ENCODE results near the gene CCDC154.

CCDC154 gene

DNA sequence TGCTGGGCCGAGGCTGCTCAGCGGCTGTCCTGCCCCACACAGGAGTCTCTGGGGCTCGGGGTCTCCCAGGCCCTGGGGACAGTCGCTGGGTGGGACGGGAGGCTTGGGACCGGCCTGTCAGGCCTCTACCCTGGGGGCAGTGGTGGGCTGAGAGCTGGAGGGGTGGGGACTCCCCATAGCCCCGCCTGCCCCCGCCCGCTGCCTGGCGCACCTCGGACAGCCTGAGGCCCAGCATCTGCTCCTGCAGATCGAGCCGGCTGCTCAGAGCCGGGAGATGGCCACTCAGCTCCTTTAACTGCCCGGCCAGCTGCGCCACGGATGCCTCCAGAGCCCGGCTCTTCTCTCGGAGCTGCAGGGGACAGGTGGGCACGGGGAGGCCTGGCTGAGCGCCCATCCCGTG is 6.8 kb downstream of the CCDC154 start:
- no peak for DNase-seq

- DNase-seq: no peak
Measured at GRCh38 chr16:1436731-1437355, 7.5 kb downstream of the CCDC154 start.

GRCh38 chr16:1435921-1436697 is 8.2 kb downstream of the CCDC154 start:
- DNase-seq: no peak

GRCh38 chr16:1434644-1435592 is 9.4 kb downstream of the CCDC154 start:
- DNase-seq: no peak

DNA sequence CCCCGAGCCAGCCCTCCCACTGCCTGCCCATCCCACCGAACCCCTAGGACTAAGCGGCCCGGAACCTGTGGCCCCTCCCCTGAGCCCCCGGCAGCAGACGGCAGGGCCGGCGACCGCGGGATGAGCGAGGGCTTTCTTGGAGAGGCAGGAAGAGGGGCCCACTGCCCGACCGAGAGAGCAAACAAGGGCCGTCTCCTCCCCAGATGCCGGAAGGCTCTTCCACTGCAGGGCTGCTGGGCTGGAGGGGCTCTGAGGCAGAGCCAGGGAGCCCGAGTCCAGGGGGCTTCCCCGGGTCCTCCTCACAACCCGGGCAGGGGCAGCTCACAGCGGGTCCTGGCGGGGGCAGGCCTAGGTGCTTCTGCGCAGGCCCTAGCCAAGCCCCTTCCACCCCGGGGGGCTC is 10.6 kb downstream of the CCDC154 start:
- no peak for DNase-seq

GRCh38 chr16:1433263-1433560 is 11.1 kb downstream of the CCDC154 start:
- DNase-seq: no peak

GRCh38 chr16:1432388-1433262 is 11.7 kb downstream of the CCDC154 start:
- DNase-seq: no peak

GRCh38 chr16:1431497-1432270 is 12.7 kb downstream of the CCDC154 start:
- DNase-seq: no peak

- no peak for DNase-seq
Measured at GRCh38 chr16:1430759-1431496, 13.4 kb downstream of the CCDC154 start, which contains the start of gene PERCC1. TSS of gene PERCC1 (plus strand) at chr16:1431078. CDS start at chr16:1432594, 1,516 bp downstream.

- DNase-seq: no peak
Measured at GRCh38 chr16:1430214-1430758, 14.1 kb downstream of the CCDC154 start.

- DNase-seq: no peak
Measured at GRCh38 chr16:1429631-1430030, 14.7 kb downstream of the CCDC154 start.

DNA sequence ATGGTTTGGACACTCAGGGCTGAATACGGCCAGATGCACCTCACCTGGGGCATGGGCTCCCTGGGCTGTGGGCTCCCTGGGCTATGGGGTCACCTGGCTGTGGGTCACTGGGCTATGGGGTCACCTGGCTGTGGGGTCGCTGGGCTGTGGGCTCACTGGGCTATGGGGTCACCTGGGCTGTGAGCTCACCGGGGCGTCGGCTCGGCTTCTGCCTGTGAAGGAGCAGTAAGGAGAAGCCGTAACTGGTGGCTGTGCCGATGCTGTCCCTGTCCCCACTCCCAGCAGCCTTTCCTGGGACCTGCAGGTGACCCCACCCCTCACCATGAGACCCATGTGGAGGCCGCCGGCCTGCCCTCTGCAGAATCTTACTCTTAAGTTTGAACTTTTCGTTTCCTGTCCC is 15.3 kb downstream of the CCDC154 start:
- DNase-seq: no peak

DNA sequence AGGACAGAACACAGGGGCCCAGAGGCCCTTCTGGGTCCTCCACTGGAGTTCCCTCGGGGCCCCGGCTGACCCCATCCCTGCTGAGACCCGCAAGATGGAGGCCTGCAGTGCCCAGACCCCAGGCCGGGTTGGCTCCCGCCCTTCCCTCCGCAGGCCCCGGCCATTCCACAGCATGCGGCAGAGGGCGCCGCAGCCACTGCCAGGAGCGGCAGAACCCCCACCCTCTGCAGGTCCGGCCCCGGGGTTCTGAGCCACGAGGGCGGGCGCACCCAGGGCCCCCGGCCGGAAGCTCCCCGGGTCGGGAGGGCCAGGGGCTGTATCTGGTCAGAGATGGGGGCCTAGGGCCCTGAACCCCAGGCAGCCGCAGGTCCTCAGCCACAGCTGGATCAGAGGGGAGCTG is 15.8 kb downstream of the CCDC154 start:
- no peak for DNase-seq

DNA sequence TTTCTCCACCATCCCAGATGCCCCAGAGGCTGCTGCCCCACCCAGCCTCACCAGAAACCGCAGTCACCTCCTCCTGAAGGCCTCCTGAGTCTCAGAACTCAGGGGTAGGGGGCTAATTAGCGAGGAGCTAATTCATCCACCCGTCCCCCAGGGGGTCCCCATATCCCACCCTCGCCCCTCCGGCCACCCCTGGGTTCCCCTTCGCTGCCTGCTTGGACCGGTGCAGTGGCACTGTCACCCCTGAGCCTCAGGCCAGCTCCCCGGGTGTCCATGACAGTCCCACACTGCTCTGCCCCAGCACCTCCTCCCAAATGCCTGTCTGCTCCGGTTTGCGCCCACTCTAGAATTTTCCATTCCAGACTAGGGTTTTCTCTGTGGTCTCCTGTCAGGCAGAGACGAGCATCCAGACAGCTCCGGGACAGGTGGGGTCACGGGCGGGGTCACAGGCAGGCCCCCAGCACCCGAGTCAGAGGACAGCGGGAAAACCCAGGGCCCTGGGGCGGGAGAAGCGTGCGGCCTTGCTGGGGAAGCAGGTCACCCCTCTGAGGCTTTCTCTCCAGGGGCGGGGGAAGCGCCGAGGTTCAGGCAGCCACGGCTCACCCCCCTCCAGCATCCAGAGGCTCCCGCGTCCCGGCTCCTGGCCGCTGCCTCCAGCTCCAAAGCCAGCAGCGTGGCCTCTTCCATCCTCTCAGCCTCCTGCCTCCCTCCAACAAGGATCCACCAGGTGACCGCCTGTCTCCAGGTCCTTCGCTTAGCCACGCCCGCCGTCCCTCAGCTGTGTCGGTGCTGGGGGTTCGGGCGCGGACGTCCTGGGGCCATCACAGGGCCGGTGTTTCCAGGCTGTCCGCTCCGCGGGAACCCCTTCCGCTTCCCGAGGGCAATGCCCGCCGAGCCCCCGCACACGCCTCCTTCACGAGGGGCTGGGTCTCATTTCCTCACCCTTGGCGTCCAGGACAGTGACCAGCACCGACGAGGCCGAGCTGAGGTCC is 16.6 kb downstream of the CCDC154 start:
- no peak for DNase-seq

GRCh38 chr16:1426734-1427471 is 17.5 kb downstream of the CCDC154 start:
- DNase-seq: no peak

GRCh38 chr16:1425616-1426370 is 18.6 kb downstream of the CCDC154 start:
- DNase-seq: no peak

- no peak for DNase-seq
Measured at GRCh38 chr16:1424028-1424427, 20.3 kb downstream of the CCDC154 start.

- DNase-seq: no peak
Measured at GRCh38 chr16:1422076-1422475, 22.3 kb downstream of the CCDC154 start.
